ENCODE results near the gene KRTAP24-1.

KRTAP24-1 gene

GRCh38 chr21:30282850-30283249 lies at the start of gene KRTAP24-1:
TSS of gene KRTAP24-1 (minus strand) at chr21:30282950. CDS start at chr21:30282932, 18 bp downstream.
- no peak for DNase-seq (ENCODE audit: extremely low read depth, low read depth)
- no peak within 1 kb of the TSS for H3K4me3 ChIP-seq (replicated peaks; ENCODE audit: low read depth, low read length)
- TF ChIP-seq CTCF (IDR thresholded peaks at IDR 0.05; ENCODE audit: low read depth, low read length, missing control alignments): no peak

- no peak overlapping the region for H3K4me3 ChIP-seq (replicated peaks; ENCODE audit: low read depth, low read length)
- no peak for DNase-seq (ENCODE audit: extremely low read depth, low read depth)
- TF ChIP-seq CTCF (IDR thresholded peaks at IDR 0.05; ENCODE audit: low read depth, low read length, missing control alignments): no peak
Measured at GRCh38 chr21:30329203-30329875, 46.6 kb upstream of the KRTAP24-1 start.

GRCh38 chr21:30326390-30326789 lies 43.6 kb upstream of the KRTAP24-1 start:
- no peak for TF ChIP-seq CTCF (IDR thresholded peaks at IDR 0.05; ENCODE audit: low read depth, low read length, missing control alignments)
- no peak for DNase-seq (ENCODE audit: extremely low read depth, low read depth)
- H3K4me3 ChIP-seq (replicated peaks; ENCODE audit: low read depth, low read length): no peak overlapping the region

- TF ChIP-seq CTCF (IDR thresholded peaks at IDR 0.05; ENCODE audit: low read depth, low read length, missing control alignments): no peak
- H3K4me3 ChIP-seq (replicated peaks; ENCODE audit: low read depth, low read length): no peak within 1 kb of the TSS
- no peak for DNase-seq (ENCODE audit: extremely low read depth, low read depth)
Measured at GRCh38 chr21:30320215-30320614, 37.5 kb upstream of the KRTAP24-1 start, which contains the start of gene KRTAP26-1. TSS of gene KRTAP26-1 (minus strand) at chr21:30320315. CDS start at chr21:30320035, 280 bp downstream.

- TF ChIP-seq CTCF (IDR thresholded peaks at IDR 0.05; ENCODE audit: low read depth, low read length, missing control alignments): no peak
- no peak for DNase-seq (ENCODE audit: extremely low read depth, low read depth)
- no peak overlapping the region for H3K4me3 ChIP-seq (replicated peaks; ENCODE audit: low read depth, low read length)
Measured at GRCh38 chr21:30315701-30316100, 33.0 kb upstream of the KRTAP24-1 start.

GRCh38 chr21:30306884-30307283 lies 24.1 kb upstream of the KRTAP24-1 start:
- H3K4me3 ChIP-seq (replicated peaks; ENCODE audit: low read depth, low read length): no peak overlapping the region
- no peak for DNase-seq (ENCODE audit: extremely low read depth, low read depth)
- no peak for TF ChIP-seq CTCF (IDR thresholded peaks at IDR 0.05; ENCODE audit: low read depth, low read length, missing control alignments)

GRCh38 chr21:30305136-30305535 lies 22.4 kb upstream of the KRTAP24-1 start:
- TF ChIP-seq CTCF (IDR thresholded peaks at IDR 0.05; ENCODE audit: low read depth, low read length, missing control alignments): no peak
- H3K4me3 ChIP-seq (replicated peaks; ENCODE audit: low read depth, low read length): no peak overlapping the region
- DNase-seq (ENCODE audit: extremely low read depth, low read depth): no peak

Data from HFF-Myc (cell line).